Body of pancreas (tissue), 4 donors: ENCODE data around the gene CCDC33.

Experiments used
- CTCF ChIP-seq, 7 experiments: fragments of 450-650 bp in 4 of 7; fragments of 200-600 bp in 3 of 7; sonication (generic) in 3 of 7; IDR thresholded peaks; one replicate each; pipeline ENCODE4 v1.5.1; 2016 to 2019; ENCODE audit warnings: antibody characterized with exemption in 7 of 7
- POLR2A ChIP-seq, 3 donors: fragments of 450-650 bp; IDR thresholded peaks; one replicate each; pipeline ENCODE4 v1.6.1; 2016; ENCODE audit warnings: antibody characterized with exemption in 3 of 3, mild to moderate bottlenecking in 2 of 3

- no peak for TF ChIP-seq CTCF (IDR thresholded peaks at IDR 0.05)
- TF ChIP-seq POLR2A (IDR thresholded peaks at IDR 0.05): no peak
These were observed 145.0 kb downstream of the CCDC33 start for GRCh38 chr15:74381190-74381453.
